ENCODE measurements around the gene TNFAIP3. TPM values are rescaled to one million over a fixed set of nuclear protein-coding genes. Genes with fewer than 3 reads are reported as not detected.

Gene TNFAIP3
- total and polyA plus RNA-seq, 2 donors (not counting 3 experiments of a cell fraction or from before 2014, with no cell fraction given) = 4.0 to 8.6 TPM

DNA sequence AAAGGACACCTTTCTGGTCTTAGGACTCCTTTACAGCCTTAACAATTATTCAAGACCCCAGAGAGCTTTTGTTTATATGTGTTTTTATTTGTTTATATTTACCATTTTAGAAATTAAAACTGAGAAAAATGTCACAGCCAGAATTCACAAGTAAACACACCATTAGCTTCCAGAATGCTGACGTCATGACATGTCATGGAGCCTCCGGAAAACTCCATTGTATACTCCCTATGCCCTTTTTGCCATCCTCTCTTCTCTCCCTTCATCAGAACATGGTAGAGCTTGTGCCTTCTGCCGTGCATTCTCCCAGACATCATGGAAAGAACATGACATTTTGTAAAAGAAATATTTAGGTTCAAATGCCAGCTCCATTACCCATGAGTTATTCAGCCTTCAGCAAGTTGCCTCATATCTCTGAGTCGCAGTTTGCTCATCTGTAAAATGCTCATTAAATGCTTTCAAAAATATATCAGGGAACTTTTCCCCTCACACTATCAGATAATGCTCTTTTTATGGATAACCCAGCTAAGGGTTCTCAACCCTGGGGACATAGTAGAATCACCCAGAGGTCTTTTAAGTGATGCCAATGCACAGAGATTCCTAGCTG is 27.8 kb downstream of the TNFAIP3 start:
- dilution Hi-C loops (cut with MboI; ENCODE audit: extremely low pct_ligation_motif_present, low sequenced_read_pairs) = no loop called here
- H2AFZ ChIP-seq (ENCODE audit: low read depth, low read length) = no peak overlapping the region
- H3K4me2 ChIP-seq (ENCODE audit: insufficient read depth, low read length) = no peak overlapping the region
- H3K27me3 ChIP-seq (ENCODE audit: control insufficient read depth in 2 of 2, insufficient read depth in 2 of 2, low read length in 2 of 2) = no peaks in the 10 kb centered on the region
- no peaks in the 10 kb centered on the region for H4K20me1 ChIP-seq (replicated peaks; ENCODE audit: control insufficient read depth, extremely low read depth, insufficient read depth, low read length)
- H3K27ac ChIP-seq (ENCODE audit: insufficient read depth, low read depth, low read length) = no peak overlapping the region
- no peak overlapping the region for H3K9ac ChIP-seq (replicated peaks; ENCODE audit: extremely low read depth, insufficient read depth, low read length)
- intact Hi-C loops (cut with micrococcal nuclease) = no loop called here
- no peaks in the 10 kb centered on the region for H3K9me1 ChIP-seq (replicated peaks; ENCODE audit: control insufficient read depth, extremely low read depth, insufficient read depth, low read length)
- no peak overlapping the region for H3K4me3 ChIP-seq (replicated peaks in 1 of 3; ENCODE audit: insufficient read depth in 1 of 3, low read depth in 1 of 3, low read length in 3 of 3)
- POLR2A ChIA-PET = no interaction called here
- FAIRE-seq (no peak), DNase-seq (ENCODE audit: low read depth, low spot score) (no peak)
- no peaks in the 10 kb centered on the region for H3K36me3 ChIP-seq (ENCODE audit: control insufficient read depth in 2 of 2, extremely low read depth in 1 of 2, insufficient read depth in 2 of 2, low read length in 2 of 2)
- H3K4me1 ChIP-seq (ENCODE audit: control insufficient read depth, extremely low read depth, insufficient read depth, low read length) = no peaks in the 10 kb centered on the region
- BruUV-seq (replicated peaks) = no TSS peak
- TF ChIP-seq MYC (IDR thresholded peaks at IDR 0.05; ENCODE audit: low read depth, low read length) (no peak), GATA2 (IDR thresholded peaks at IDR 0.05; ENCODE audit: insufficient read depth, insufficient read length, low read depth, low read length) (peak; percentile 46)
- H3K79me2 ChIP-seq (ENCODE audit: control insufficient read depth, insufficient read depth, low read length) = no peaks in the 10 kb centered on the region
- no peaks in the 10 kb centered on the region for H3K9me3 ChIP-seq (replicated peaks; ENCODE audit: control insufficient read depth, insufficient read depth, low read length)
- CTCF ChIA-PET = no interaction called here

DNA sequence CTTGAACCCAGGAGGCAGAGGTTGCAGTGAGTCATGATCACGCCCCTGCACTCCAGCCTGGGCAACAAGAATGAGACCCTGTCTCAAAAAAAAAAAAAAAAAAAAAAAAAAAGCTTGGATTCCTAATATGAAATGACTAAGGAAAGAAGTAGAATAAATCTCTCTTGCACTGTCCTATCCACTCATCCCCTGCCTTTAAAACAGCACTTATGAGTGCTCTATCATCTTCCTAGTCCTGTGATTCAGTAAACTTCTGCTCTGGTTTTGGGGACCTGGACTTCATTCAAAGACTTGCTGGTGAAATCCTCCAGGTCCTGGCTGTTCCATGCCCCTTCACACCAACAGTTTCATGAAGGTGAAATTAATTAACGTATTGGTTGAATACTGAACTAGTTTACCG is 29.6 kb downstream of the TNFAIP3 start:
- Histone ChIP-seq H3K9me3 (replicated peaks; ENCODE audit: control insufficient read depth, insufficient read depth, low read length) (no peaks in the 10 kb centered on the region), H3K79me2 (ENCODE audit: control insufficient read depth, insufficient read depth, low read length) (no peaks in the 10 kb centered on the region), H3K4me3 (replicated peaks in 1 of 3; ENCODE audit: insufficient read depth in 1 of 3, low read depth in 1 of 3, low read length in 3 of 3) (no peak overlapping the region), H3K36me3 (ENCODE audit: control insufficient read depth in 2 of 2, extremely low read depth in 1 of 2, insufficient read depth in 2 of 2, low read length in 2 of 2) (no peaks in the 10 kb centered on the region), H3K4me1 (ENCODE audit: control insufficient read depth, extremely low read depth, insufficient read depth, low read length) (peaks cover 11% of the 10 kb centered on the region), H2AFZ (ENCODE audit: low read depth, low read length) (no peak overlapping the region), H3K27me3 (ENCODE audit: control insufficient read depth in 2 of 2, insufficient read depth in 2 of 2, low read length in 2 of 2) (no peaks in the 10 kb centered on the region), H3K9ac (replicated peaks; ENCODE audit: extremely low read depth, insufficient read depth, low read length) (no peak overlapping the region), H3K9me1 (replicated peaks; ENCODE audit: control insufficient read depth, extremely low read depth, insufficient read depth, low read length) (no peaks in the 10 kb centered on the region), H3K4me2 (ENCODE audit: insufficient read depth, low read length) (no peak overlapping the region), H3K27ac (ENCODE audit: insufficient read depth, low read depth, low read length) (no peak overlapping the region), H4K20me1 (replicated peaks; ENCODE audit: control insufficient read depth, extremely low read depth, insufficient read depth, low read length) (no peaks in the 10 kb centered on the region)
- ChIA-PET CTCF (no interaction called here), POLR2A (no interaction called here)
- dilution Hi-C loops (cut with MboI; ENCODE audit: extremely low pct_ligation_motif_present, low sequenced_read_pairs) (no loop called here), intact Hi-C loops (cut with micrococcal nuclease) (no loop called here)
- BruUV-seq (replicated peaks) = no TSS peak
- DNase-seq (ENCODE audit: low read depth, low spot score) = no peak
- FAIRE-seq = no peak
- no peak for TF ChIP-seq MYC (IDR thresholded peaks at IDR 0.05; ENCODE audit: low read depth, low read length)
- no peak for TF ChIP-seq JUN (IDR thresholded peaks at IDR 0.05; ENCODE audit: borderline replicate concordance, insufficient read depth, insufficient read length, low read depth)
- no peak for TF ChIP-seq GATA2 (IDR thresholded peaks at IDR 0.05; ENCODE audit: insufficient read depth, insufficient read length, low read depth, low read length)
- TF ChIP-seq, protein P1, sequence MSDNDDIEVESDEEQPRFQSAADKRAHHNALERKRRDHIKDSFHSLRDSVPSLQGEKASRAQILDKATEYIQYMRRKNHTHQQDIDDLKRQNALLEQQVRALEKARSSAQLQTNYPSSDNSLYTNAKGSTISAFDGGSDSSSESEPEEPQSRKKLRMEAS (IDR thresholded peaks at IDR 0.05; ENCODE audit: insufficient read depth, insufficient read length) = no peak
- no peak for TF ChIP-seq POLR2AphosphoS5 (IDR thresholded peaks at IDR 0.05; ENCODE audit: insufficient read depth, low read depth, low read length)
- TF ChIP-seq POLR2A (IDR thresholded peaks at IDR 0.05; ENCODE audit: low read depth, low read length) = no peak
- TF ChIP-seq FOS (IDR thresholded peaks at IDR 0.05; ENCODE audit: borderline replicate concordance, insufficient read depth, low read length) = no peak
- TF ChIP-seq EZH2 (IDR thresholded peaks at IDR 0.05; ENCODE audit: borderline replicate concordance, low read depth, low read length, severe bottlenecking) = no peak
- TF ChIP-seq, protein P2, sequence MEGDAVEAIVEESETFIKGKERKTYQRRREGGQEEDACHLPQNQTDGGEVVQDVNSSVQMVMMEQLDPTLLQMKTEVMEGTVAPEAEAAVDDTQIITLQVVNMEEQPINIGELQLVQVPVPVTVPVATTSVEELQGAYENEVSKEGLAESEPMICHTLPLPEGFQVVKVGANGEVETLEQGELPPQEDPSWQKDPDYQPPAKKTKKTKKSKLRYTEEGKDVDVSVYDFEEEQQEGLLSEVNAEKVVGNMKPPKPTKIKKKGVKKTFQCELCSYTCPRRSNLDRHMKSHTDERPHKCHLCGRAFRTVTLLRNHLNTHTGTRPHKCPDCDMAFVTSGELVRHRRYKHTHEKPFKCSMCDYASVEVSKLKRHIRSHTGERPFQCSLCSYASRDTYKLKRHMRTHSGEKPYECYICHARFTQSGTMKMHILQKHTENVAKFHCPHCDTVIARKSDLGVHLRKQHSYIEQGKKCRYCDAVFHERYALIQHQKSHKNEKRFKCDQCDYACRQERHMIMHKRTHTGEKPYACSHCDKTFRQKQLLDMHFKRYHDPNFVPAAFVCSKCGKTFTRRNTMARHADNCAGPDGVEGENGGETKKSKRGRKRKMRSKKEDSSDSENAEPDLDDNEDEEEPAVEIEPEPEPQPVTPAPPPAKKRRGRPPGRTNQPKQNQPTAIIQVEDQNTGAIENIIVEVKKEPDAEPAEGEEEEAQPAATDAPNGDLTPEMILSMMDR (IDR thresholded peaks at IDR 0.05; ENCODE audit: extremely low read depth in 1 of 2, insufficient read depth in 1 of 2, low read depth in 1 of 2, low read length in 2 of 2) = no peak
